NCI-H510A treated with DMSO at 0.1 percent for 48 hours (cell line): Measurements from ENCODE around the gene CBX8.

Experiments used
- DNase-seq: peaks from one replicate; lab custom pipeline; 2025; lab: John Stamatoyannopoulos, UW

Gene CBX8

GRCh38 chr17:79750650-79751545 is 46.0 kb downstream of the CBX8 start:
- no peak for DNase-seq

GRCh38 chr17:79749958-79750357 is 46.9 kb downstream of the CBX8 start:
- no peak for DNase-seq

GRCh38 chr17:79749156-79749815 is 47.6 kb downstream of the CBX8 start:
- no peak for DNase-seq

GRCh38 chr17:79748295-79749099 is 48.4 kb downstream of the CBX8 start:
- DNase-seq = no peak

GRCh38 chr17:79747508-79748294 is 49.2 kb downstream of the CBX8 start:
- DNase-seq = no peak

GRCh38 chr17:79746889-79747507 is 49.9 kb downstream of the CBX8 start:
- DNase-seq = no peak

GRCh38 chr17:79745641-79746105 is 51.2 kb downstream of the CBX8 start:
- no peak for DNase-seq

GRCh38 chr17:79743614-79744013 is 53.3 kb downstream of the CBX8 start:
- no peak for DNase-seq

- DNase-seq = no peak
These were observed 53.9 kb downstream of the CBX8 start for GRCh38 chr17:79742951-79743476.

GRCh38 chr17:79742589-79742918 is 54.3 kb downstream of the CBX8 start:
- DNase-seq = no peak
